GM23338 (cell line): ENCODE data around the gene SYT2.

Source experiments
- CREB1 ChIP-seq: fragments of 250-450 bp; sonication (Bioruptor Pico); IDR thresholded peaks from 2 replicates; pipeline ENCODE4 v1.5.0; 2020; ENCODE audit warnings: low read depth, mild to moderate bottlenecking, moderate library complexity
- CTCF ChIP-seq, 2 experiments: fragments of 200-600 bp in 1 of 2; sonication (generic) in 1 of 2; conservative IDR thresholded peaks; 2 replicates each; pipeline versions ENCODE4 v1.5.1 to v1.6.1; 2016 to 2017; ENCODE audit warnings: antibody characterized with exemption in 2 of 2, low read depth in 2 of 2, mild to moderate bottlenecking in 2 of 2, moderate library complexity in 1 of 2
- EZH2phosphoT487 ChIP-seq: fragments of 200-600 bp; sonication (generic); IDR thresholded peaks from one replicate; pipeline ENCODE4 v1.8.1; 2018; ENCODE audit warnings: antibody characterized with exemption; ENCODE audit not compliant: unreplicated experiment
- POLR2AphosphoS5 ChIP-seq: IDR thresholded peaks from 2 replicates; pipeline ENCODE4 v1.6.1; 2016; ENCODE audit warnings: antibody characterized with exemption, low read depth

- TF ChIP-seq CTCF (conservative IDR thresholded peaks at IDR 0.05; ENCODE audit: low read depth in 2 of 2) (no peak), POLR2AphosphoS5 (no peak), CREB1 (CRISPR knock-in tag) (no peak), EZH2phosphoT487 (no peak)
Measured at GRCh38 chr1:202750761-202751160, 40.5 kb upstream of the SYT2 start.
